K562 (cell line): ENCODE data around the gene GGT1. TPM values are rescaled to one million over a fixed set of nuclear protein-coding genes. Genes with fewer than 3 reads are reported as not detected.
A peak's percentile ranks its signal among the peaks of the same experiment; 100 is the strongest.

Source experiments
- EHMT2 ChIP-seq: fragments of 450-650 bp; IDR thresholded peaks from 2 replicates; pipeline ENCODE4 v1.6.1; 2018; ENCODE audit warnings: antibody characterized with exemption
- HEY1 ChIP-seq: fragments of 250-450 bp; sonication (Bioruptor Pico); IDR thresholded peaks from 2 replicates; pipeline ENCODE4 v1.5.0; 2020; ENCODE audit warnings: mild to moderate bottlenecking, moderate library complexity, borderline replicate concordance
- NFRKB ChIP-seq: fragments of 450-650 bp; IDR thresholded peaks from 2 replicates; pipeline ENCODE4 v1.6.1; 2016; ENCODE audit warnings: low read depth
- PRPF4 ChIP-seq: fragments of 200-400 bp; formaldehyde crosslinking; IDR thresholded peaks from one replicate; pipeline ENCODE4 v1.6.1; 2017; ENCODE audit warnings: low read length, low read depth, mild to moderate bottlenecking; ENCODE audit not compliant: insufficient read depth, poor library complexity, severe bottlenecking
- TAL1 ChIP-seq: fragments of 450-650 bp; IDR thresholded peaks from 2 replicates; pipeline ENCODE4 v1.6.1; 2016; ENCODE audit warnings: mild to moderate bottlenecking
- U2AF2 ChIP-seq: fragments of 200-400 bp; formaldehyde crosslinking; optimal IDR thresholded peaks from 2 replicates; pipeline ENCODE3; 2017; ENCODE audit warnings: low read depth, mild to moderate bottlenecking, low read length
- polyA plus RNA-seq, 8 experiments: library from polyadenylated mRNA; depleted of rRNA in 4 of 8; stranded (reverse) in 5 of 8; unstranded in 3 of 8; fragments of >200 nt; fragmentation: Nextera tagmentation in 2 of 8; fragmentation: Illumina TruSeq in 1 of 8; extraction: Ambion mirVana in 2 of 8; extraction: Trizol in 1 of 8; gene quantifications; 2 replicates each; pipeline versions ENCODE4 v1.2.1 to v1.2.3, GENCODE V29; 2011 to 2014; ENCODE audit warnings: inconsistent platforms in 1 of 8, missing spikeins in 1 of 8
- total RNA-seq, 7 experiments: library from RNA; depleted of rRNA in 6 of 7; stranded (reverse); fragments of >200 nt in 6 of 7; fragmentation: Illumina TruSeq in 2 of 7; extraction: Trizol in 2 of 7; gene quantifications; 2 replicates each; pipeline versions ENCODE4 v1.2.1 to v1.2.3, GENCODE V29; 2011 to 2021; ENCODE audit warnings: low replicate concordance in 1 of 7
- TF ChIP-seq, protein P1 (sequence below): fragments of 250-450 bp; sonication (Bioruptor Pico); IDR thresholded peaks from 2 replicates; pipeline ENCODE4 v1.5.0; 2020; ENCODE audit warnings: mild to moderate bottlenecking
- TF ChIP-seq, protein P2 (sequence below): fragments of 450-650 bp; IDR thresholded peaks from 2 replicates; pipeline ENCODE4 v1.7.0; 2016; ENCODE audit warnings: borderline replicate concordance
- TF ChIP-seq, protein P3 (sequence below): fragments of 450-650 bp; formaldehyde crosslinking; IDR thresholded peaks from 2 replicates; pipeline ENCODE4 v1.4.0; 2022; ENCODE audit warnings: missing genetic modification characterization
- TF ChIP-seq, protein P4 (sequence below): sonication (generic); formaldehyde crosslinking; IDR thresholded peaks from 2 replicates; pipeline ENCODE4 v1.8.1; 2023; ENCODE audit warnings: mild to moderate bottlenecking, missing genetic modification reagents, moderate library complexity
- TF ChIP-seq, protein P5 (sequence below), 2 experiments: fragments of 450-650 bp; formaldehyde crosslinking in 1 of 2; IDR thresholded peaks; 2 replicates each; pipeline versions ENCODE4 v1.4.0 to v1.6.1; 2014 to 2020; ENCODE audit warnings: mild to moderate bottlenecking in 2 of 2, borderline replicate concordance in 1 of 2, low read depth in 1 of 2

The GGT1 gene
- total and polyA plus RNA-seq, 9 of the 15 experiments (the other 6 are each of a cell fraction or from before 2014, with no cell fraction given), result 0.46 to 11.8 (median 6.9) TPM

DNA sequence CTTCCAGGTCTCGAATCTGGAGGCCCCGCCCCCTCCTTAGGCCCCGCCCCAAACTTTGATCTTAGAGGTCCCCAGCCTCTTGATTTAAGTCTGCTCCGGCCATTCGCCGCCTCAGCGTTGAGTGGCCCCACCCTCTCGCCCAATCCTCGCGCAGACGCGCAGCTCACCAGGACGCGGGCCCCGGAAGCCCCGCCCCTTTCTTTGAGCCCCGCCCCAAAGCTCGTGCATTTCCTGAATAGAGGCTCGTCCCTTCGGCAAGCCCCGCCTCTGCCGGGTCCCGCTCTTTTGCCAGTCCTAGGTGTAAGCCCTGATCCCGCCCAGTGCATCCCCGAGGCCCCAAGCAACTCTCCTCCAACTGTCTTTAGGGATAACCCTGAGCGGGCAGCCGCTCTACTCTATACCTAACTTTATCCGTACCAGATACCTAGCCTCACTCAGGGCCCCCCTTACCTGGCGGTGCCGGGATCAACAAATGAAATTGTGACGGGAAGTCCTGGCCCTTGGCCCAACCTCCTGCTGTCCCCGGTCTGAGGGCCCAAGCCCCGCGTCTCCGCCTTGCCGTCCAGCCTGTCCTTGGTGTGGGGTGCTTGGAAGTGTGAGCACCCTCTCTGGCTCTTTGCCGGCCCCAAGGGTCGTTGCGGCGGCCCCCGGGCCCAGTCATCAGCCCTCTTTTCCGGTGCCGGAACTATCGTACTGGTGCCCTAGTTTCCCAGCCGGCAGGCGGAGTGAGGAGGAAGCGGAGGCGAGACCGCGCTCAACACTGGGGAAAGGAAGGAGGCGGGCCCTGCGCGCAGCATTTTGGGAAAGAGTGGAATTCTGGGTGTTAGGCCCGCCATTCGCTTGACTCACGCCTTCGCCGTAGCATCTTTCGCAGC is 47.6 kb upstream of the GGT1 start, which contains the start of gene SNRPD3 (continued):
- TF ChIP-seq, protein P1, sequence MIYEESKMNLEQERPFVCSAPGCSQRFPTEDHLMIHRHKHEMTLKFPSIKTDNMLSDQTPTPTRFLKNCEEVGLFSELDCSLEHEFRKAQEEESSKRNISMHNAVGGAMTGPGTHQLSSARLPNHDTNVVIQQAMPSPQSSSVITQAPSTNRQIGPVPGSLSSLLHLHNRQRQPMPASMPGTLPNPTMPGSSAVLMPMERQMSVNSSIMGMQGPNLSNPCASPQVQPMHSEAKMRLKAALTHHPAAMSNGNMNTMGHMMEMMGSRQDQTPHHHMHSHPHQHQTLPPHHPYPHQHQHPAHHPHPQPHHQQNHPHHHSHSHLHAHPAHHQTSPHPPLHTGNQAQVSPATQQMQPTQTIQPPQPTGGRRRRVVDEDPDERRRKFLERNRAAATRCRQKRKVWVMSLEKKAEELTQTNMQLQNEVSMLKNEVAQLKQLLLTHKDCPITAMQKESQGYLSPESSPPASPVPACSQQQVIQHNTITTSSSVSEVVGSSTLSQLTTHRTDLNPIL (CRISPR knock-in tag), result no peak
- TF ChIP-seq, protein P2, sequence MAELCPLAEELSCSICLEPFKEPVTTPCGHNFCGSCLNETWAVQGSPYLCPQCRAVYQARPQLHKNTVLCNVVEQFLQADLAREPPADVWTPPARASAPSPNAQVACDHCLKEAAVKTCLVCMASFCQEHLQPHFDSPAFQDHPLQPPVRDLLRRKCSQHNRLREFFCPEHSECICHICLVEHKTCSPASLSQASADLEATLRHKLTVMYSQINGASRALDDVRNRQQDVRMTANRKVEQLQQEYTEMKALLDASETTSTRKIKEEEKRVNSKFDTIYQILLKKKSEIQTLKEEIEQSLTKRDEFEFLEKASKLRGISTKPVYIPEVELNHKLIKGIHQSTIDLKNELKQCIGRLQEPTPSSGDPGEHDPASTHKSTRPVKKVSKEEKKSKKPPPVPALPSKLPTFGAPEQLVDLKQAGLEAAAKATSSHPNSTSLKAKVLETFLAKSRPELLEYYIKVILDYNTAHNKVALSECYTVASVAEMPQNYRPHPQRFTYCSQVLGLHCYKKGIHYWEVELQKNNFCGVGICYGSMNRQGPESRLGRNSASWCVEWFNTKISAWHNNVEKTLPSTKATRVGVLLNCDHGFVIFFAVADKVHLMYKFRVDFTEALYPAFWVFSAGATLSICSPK, result no peak
- 0 out of 2 replicates have a peak, but pooled peaks have one; percentile 12 for TF ChIP-seq TAL1
- TF ChIP-seq EHMT2, result no peak
- TF ChIP-seq U2AF2, result no peak
- TF ChIP-seq, protein P3, sequence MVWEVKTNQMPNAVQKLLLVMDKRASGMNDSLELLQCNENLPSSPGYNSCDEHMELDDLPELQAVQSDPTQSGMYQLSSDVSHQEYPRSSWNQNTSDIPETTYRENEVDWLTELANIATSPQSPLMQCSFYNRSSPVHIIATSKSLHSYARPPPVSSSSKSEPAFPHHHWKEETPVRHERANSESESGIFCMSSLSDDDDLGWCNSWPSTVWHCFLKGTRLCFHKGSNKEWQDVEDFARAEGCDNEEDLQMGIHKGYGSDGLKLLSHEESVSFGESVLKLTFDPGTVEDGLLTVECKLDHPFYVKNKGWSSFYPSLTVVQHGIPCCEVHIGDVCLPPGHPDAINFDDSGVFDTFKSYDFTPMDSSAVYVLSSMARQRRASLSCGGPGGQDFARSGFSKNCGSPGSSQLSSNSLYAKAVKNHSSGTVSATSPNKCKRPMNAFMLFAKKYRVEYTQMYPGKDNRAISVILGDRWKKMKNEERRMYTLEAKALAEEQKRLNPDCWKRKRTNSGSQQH (CRISPR knock-in tag), result 0 out of 2 replicates have a peak, but pooled peaks have one; percentile 24
- peak; percentile 82 for TF ChIP-seq NFRKB
- no peak for TF ChIP-seq PRPF4
- TF ChIP-seq, protein P4, sequence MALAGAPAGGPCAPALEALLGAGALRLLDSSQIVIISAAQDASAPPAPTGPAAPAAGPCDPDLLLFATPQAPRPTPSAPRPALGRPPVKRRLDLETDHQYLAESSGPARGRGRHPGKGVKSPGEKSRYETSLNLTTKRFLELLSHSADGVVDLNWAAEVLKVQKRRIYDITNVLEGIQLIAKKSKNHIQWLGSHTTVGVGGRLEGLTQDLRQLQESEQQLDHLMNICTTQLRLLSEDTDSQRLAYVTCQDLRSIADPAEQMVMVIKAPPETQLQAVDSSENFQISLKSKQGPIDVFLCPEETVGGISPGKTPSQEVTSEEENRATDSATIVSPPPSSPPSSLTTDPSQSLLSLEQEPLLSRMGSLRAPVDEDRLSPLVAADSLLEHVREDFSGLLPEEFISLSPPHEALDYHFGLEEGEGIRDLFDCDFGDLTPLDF (CRISPR knock-in tag), result no peak
- TF ChIP-seq HEY1, result no peak
- TF ChIP-seq, protein P5, sequence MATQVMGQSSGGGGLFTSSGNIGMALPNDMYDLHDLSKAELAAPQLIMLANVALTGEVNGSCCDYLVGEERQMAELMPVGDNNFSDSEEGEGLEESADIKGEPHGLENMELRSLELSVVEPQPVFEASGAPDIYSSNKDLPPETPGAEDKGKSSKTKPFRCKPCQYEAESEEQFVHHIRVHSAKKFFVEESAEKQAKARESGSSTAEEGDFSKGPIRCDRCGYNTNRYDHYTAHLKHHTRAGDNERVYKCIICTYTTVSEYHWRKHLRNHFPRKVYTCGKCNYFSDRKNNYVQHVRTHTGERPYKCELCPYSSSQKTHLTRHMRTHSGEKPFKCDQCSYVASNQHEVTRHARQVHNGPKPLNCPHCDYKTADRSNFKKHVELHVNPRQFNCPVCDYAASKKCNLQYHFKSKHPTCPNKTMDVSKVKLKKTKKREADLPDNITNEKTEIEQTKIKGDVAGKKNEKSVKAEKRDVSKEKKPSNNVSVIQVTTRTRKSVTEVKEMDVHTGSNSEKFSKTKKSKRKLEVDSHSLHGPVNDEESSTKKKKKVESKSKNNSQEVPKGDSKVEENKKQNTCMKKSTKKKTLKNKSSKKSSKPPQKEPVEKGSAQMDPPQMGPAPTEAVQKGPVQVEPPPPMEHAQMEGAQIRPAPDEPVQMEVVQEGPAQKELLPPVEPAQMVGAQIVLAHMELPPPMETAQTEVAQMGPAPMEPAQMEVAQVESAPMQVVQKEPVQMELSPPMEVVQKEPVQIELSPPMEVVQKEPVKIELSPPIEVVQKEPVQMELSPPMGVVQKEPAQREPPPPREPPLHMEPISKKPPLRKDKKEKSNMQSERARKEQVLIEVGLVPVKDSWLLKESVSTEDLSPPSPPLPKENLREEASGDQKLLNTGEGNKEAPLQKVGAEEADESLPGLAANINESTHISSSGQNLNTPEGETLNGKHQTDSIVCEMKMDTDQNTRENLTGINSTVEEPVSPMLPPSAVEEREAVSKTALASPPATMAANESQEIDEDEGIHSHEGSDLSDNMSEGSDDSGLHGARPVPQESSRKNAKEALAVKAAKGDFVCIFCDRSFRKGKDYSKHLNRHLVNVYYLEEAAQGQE (IDR thresholded peaks at IDR 0.05; ENCODE audit: borderline replicate concordance), result no peak
- TF ChIP-seq, protein P5 (CRISPR knock-in tag; IDR thresholded peaks at IDR 0.05; ENCODE audit: low read depth), result 0 out of 2 replicates have a peak, but pooled peaks have one; percentile 38
